Type B pancreatic cell (in vitro differentiated cells): Measurements from ENCODE around the gene ANKRD28. TPM values are rescaled to one million over a fixed set of nuclear protein-coding genes. Genes with fewer than 3 reads are reported as not detected.
A peak's percentile ranks its signal among the peaks of the same experiment; 100 is the strongest.
"Not testable (repeated sequence)": the region's sequence is repeated elsewhere in the genome, so short reads cannot be mapped to it uniquely, and the experiment has no call there.

ENCODE experiments used
- DNase-seq: peaks from one replicate; pipeline ENCODE4 v3.0.0; 2021; ENCODE audit warnings: mixed read lengths; ENCODE audit not compliant: unreplicated experiment; ENCODE audit errors: extremely low spot score
- H3K27ac Mint-ChIP-seq: 2 replicates; pipeline ENCODE4 v1.8.0; 2021; ENCODE audit warnings: mild to moderate bottlenecking, mixed read lengths
- H3K27me3 Mint-ChIP-seq: 2 replicates; pipeline ENCODE4 v1.8.0; 2021; ENCODE audit warnings: mixed read lengths
- H3K36me3 Mint-ChIP-seq: 2 replicates; pipeline ENCODE4 v1.8.0; 2021; ENCODE audit warnings: mixed read lengths
- H3K4me1 Mint-ChIP-seq: one replicate; pipeline ENCODE4 v1.8.0; 2021; ENCODE audit warnings: mixed read lengths; ENCODE audit not compliant: unreplicated experiment
- H3K4me3 Mint-ChIP-seq: 2 replicates; pipeline ENCODE4 v1.8.0; 2021; ENCODE audit warnings: mild to moderate bottlenecking, mixed read lengths
- H3K9me3 Mint-ChIP-seq: 2 replicates; pipeline ENCODE4 v1.8.0; 2021; ENCODE audit warnings: mixed read lengths
- CTCF ChIP-seq: fragments of 200-600 bp; sonication (generic); conservative IDR thresholded peaks from 2 replicates; pipeline ENCODE4 v1.5.0; 2021; ENCODE audit warnings: antibody characterized with exemption, mild to moderate bottlenecking
- long read RNA-seq: library from polyadenylated mRNA; unstranded; transcript quantifications from one replicate; pipeline ENCODE4 v2.0.0, GENCODE V29; 2020
- total RNA-seq: library from RNA; stranded (reverse); gene quantifications from 2 replicates; pipeline ENCODE4 v1.2.1, GENCODE V29; 2021; ENCODE audit warnings: low replicate concordance

Gene ANKRD28
- total RNA-seq, result 32.1 and 44.3 TPM in 2 replicates
- long read RNA-seq, partial matches to known transcripts, result 2 of 4 reads
- long read RNA-seq, other reads (novel, unspliced or antisense), result 2 of 4 reads

- peak within 1 kb of the TSS; percentile 85 for H3K4me3 Mint-ChIP-seq
- no peak for DNase-seq
These were observed at the start of gene ANKRD28 for GRCh38 chr3:15797642-15798303. TSS of gene ANKRD28 (minus strand) at chr3:15797979. CDS start at chr3:15796521, 1,458 bp downstream.

GRCh38 chr3:15847239-15847638, 49.5 kb upstream of the ANKRD28 start:
- no peak for TF ChIP-seq CTCF
- no peak for DNase-seq
- Mint-ChIP-seq H3K36me3 (peaks cover 38% of the 10 kb centered on the region), H3K9me3 (peaks cover 5% of the 10 kb centered on the region), H3K27me3 (no peaks in the 10 kb centered on the region), H3K4me3 (no peak overlapping the region), H3K4me1 (peaks cover 9% of the 10 kb centered on the region), H3K27ac (no peak overlapping the region)

More at GRCh38 chr3:15797642-15798303, at the start of gene ANKRD28:
- peak; percentile 61 for TF ChIP-seq CTCF
- H3K4me1 Mint-ChIP-seq, result peaks cover 45% of the 10 kb centered on the region
- no peaks in the 10 kb centered on the region for H3K9me3 Mint-ChIP-seq
- H3K27me3 Mint-ChIP-seq, result no peaks in the 10 kb centered on the region
- peak within 1 kb of the TSS; percentile 82 for H3K27ac Mint-ChIP-seq
- H3K36me3 Mint-ChIP-seq, result peaks cover 5% of the 10 kb centered on the region

GRCh38 chr3:15846606-15847005, 48.8 kb upstream of the ANKRD28 start:
- peaks cover 9% of the 10 kb centered on the region for H3K4me1 Mint-ChIP-seq
- peaks cover 33% of the 10 kb centered on the region for H3K36me3 Mint-ChIP-seq
- H3K27me3 Mint-ChIP-seq, result no peaks in the 10 kb centered on the region
- H3K27ac Mint-ChIP-seq, result no peak overlapping the region
- no peak for TF ChIP-seq CTCF
- DNase-seq, result no peak
- no peak overlapping the region for H3K4me3 Mint-ChIP-seq
- peaks cover 5% of the 10 kb centered on the region for H3K9me3 Mint-ChIP-seq

GRCh38 chr3:15845475-15845874, 47.7 kb upstream of the ANKRD28 start:
- H3K27me3 Mint-ChIP-seq, result no peaks in the 10 kb centered on the region
- H3K4me1 Mint-ChIP-seq, result peaks cover 9% of the 10 kb centered on the region
- no peak for TF ChIP-seq CTCF
- H3K36me3 Mint-ChIP-seq, result peaks cover 33% of the 10 kb centered on the region
- no peak overlapping the region for H3K4me3 Mint-ChIP-seq
- no peak overlapping the region for H3K27ac Mint-ChIP-seq
- no peak for DNase-seq
- peaks cover 11% of the 10 kb centered on the region for H3K9me3 Mint-ChIP-seq

GRCh38 chr3:15844889-15845288, 47.1 kb upstream of the ANKRD28 start:
- peaks cover 36% of the 10 kb centered on the region for H3K36me3 Mint-ChIP-seq
- peaks cover 16% of the 10 kb centered on the region for H3K9me3 Mint-ChIP-seq
- H3K4me3 Mint-ChIP-seq, result no peak overlapping the region
- H3K27me3 Mint-ChIP-seq, result no peaks in the 10 kb centered on the region
- no peak for TF ChIP-seq CTCF
- H3K27ac Mint-ChIP-seq, result no peak overlapping the region
- peaks cover 9% of the 10 kb centered on the region for H3K4me1 Mint-ChIP-seq
- DNase-seq, result no peak

- not testable (repeated sequence) for H3K27me3 Mint-ChIP-seq, H3K27ac Mint-ChIP-seq, H3K4me3 Mint-ChIP-seq, DNase-seq, H3K4me1 Mint-ChIP-seq
- Mint-ChIP-seq H3K36me3 (peaks cover 37% of the 10 kb centered on the region), H3K9me3 (peaks cover 23% of the 10 kb centered on the region)
These were observed 43.6 kb upstream of the ANKRD28 start for GRCh38 chr3:15841091-15841973.
